ENCODE results near the gene MAP1LC3B. TPM values are rescaled to one million over a fixed set of nuclear protein-coding genes. Genes with fewer than 3 reads are reported as not detected.

The MAP1LC3B gene
- total RNA-seq, 1 donor from 2014 or later: 39.1 TPM

DNA sequence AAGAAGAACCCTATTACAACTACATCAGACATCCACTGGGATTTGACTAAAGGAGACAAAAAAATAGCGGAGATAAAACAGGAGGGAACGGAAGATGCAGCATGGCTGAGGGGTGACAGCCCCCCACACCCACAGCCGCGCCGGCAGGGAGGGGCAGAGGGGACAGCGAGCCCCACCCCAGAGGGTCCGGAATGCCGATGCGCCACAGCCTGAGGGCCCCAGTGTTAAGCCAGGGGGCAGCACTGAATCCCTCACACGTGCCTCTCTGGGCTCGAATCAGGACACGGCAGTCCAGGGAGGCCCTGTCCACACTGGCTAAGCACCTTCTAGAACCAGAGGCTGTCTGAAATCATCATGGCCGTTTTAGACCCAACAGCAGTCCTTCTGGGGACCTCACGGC, 18.8 kb downstream of the MAP1LC3B start:
- Histone ChIP-seq H3K9ac (no peak overlapping the region), H3K36me3 (no peaks in the 10 kb centered on the region), H2AFZ (replicated peaks) (no peak overlapping the region), H3K4me3 (no peak overlapping the region), H3K4me1 (no peaks in the 10 kb centered on the region), H3F3A (ENCODE audit: low read depth) (peaks cover 5% of the 10 kb centered on the region), H3K27ac (no peak overlapping the region), H4K20me1 (ENCODE audit: low read depth) (peaks cover 6% of the 10 kb centered on the region), H3K79me2 (ENCODE audit: low read depth) (no peaks in the 10 kb centered on the region), H3K9me3 (ENCODE audit: low read depth) (no peaks in the 10 kb centered on the region), H3K4me2 (no peak overlapping the region), H3K27me3 (no peaks in the 10 kb centered on the region)
- Mint-ChIP-seq H3K9me3 (no peaks in the 10 kb centered on the region), H3K27ac (no peak overlapping the region), H3K36me3 (peaks cover 22% of the 10 kb centered on the region), H3K27me3 (ENCODE audit: insufficient read depth, low read depth) (peaks cover 3% of the 10 kb centered on the region), H3K4me3 (no peak overlapping the region), H3K4me1 (no peaks in the 10 kb centered on the region)
- DNase-seq (ENCODE audit: low spot score): peak; percentile 17
- TF ChIP-seq EZH2 (IDR thresholded peaks at IDR 0.05): no peak
- TF ChIP-seq CTCF (IDR thresholded peaks at IDR 0.05): peak; percentile 19

DNA sequence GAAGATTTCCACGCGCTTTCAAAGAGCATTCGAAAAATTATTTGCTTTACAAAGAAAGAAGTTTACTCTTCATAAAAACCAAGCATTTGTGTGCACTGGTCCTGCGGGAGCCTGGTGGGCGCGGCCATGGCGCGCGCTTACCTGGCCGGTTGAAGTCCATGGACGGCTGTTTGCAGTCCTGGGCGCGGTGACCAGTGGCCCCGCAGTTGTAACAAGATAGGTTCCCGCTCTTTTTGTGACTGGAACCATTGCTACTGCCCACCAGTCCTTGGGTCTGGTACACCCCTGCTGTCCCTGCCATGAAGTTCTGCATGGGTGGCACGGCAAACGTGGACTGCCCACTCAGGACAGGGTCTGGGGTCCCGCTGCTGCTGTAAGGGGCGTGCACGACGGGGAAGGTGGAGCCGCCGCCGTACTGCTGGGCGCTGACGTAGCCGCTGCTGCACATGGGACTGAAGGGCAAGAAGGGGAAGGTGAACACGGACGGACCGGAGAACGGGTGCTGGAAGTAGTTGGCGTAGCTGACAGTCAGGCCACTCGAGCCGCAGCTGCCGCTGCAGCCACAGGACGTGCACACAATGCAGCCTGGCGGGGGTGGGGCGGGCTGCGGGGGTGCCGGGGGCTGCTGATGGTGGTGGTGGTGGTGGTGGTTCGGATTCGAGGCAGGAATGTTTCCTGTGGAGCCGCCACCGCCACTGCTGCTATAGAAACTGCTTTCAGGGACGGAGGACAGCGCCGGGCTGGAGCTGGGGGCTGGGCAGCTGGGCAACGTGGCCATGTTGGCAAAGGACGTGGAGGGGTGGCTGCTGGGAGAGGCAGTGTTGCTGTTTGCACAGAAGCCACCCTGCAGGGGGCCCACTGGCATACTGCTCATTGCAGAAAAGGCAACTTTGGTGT, 19.5 kb downstream of the MAP1LC3B start:
- H3K36me3 ChIP-seq: no peaks in the 10 kb centered on the region

GRCh38 chr16:87412371-87412995, 20.3 kb downstream of the MAP1LC3B start:
- TF ChIP-seq CTCF (IDR thresholded peaks at IDR 0.05): no peak
- no peak for TF ChIP-seq EZH2phosphoT487 (IDR thresholded peaks at IDR 0.05)
- no peak for TF ChIP-seq EZH2 (IDR thresholded peaks at IDR 0.05)

More for the DNA sequence above, 19.5 kb downstream of the MAP1LC3B start:
- TF ChIP-seq EZH2 (IDR thresholded peaks at IDR 0.05): no peak
- no peak for TF ChIP-seq CTCF (IDR thresholded peaks at IDR 0.05)
- TF ChIP-seq EZH2phosphoT487 (IDR thresholded peaks at IDR 0.05): no peak
- Histone ChIP-seq H3K4me2 (no peak overlapping the region), H3K9me3 (ENCODE audit: low read depth) (no peaks in the 10 kb centered on the region), H4K20me1 (ENCODE audit: low read depth) (peaks cover 6% of the 10 kb centered on the region), H3K27ac (no peak overlapping the region), H3K4me1 (no peaks in the 10 kb centered on the region), H3K9ac (no peak overlapping the region), H3K4me3 (no peak overlapping the region), H3K79me2 (ENCODE audit: low read depth) (no peaks in the 10 kb centered on the region), H3K27me3 (no peaks in the 10 kb centered on the region), H3F3A (ENCODE audit: low read depth) (peaks cover 5% of the 10 kb centered on the region), H2AFZ (replicated peaks) (no peak overlapping the region)
- H3K27me3 Mint-ChIP-seq (ENCODE audit: insufficient read depth, low read depth): peaks cover 3% of the 10 kb centered on the region
- H3K27ac Mint-ChIP-seq: peak overlapping the region; percentile 69
- no peak for DNase-seq (ENCODE audit: low spot score)
- peaks cover 21% of the 10 kb centered on the region for H3K36me3 Mint-ChIP-seq
- no peaks in the 10 kb centered on the region for H3K4me1 Mint-ChIP-seq
- no peak overlapping the region for H3K4me3 Mint-ChIP-seq
- H3K9me3 Mint-ChIP-seq: no peaks in the 10 kb centered on the region

More at GRCh38 chr16:87412371-87412995, 20.3 kb downstream of the MAP1LC3B start:
- Histone ChIP-seq H3K9ac (no peak overlapping the region), H3K27me3 (no peaks in the 10 kb centered on the region), H3K27ac (no peak overlapping the region), H3K9me3 (ENCODE audit: low read depth) (no peaks in the 10 kb centered on the region), H3K4me2 (no peak overlapping the region), H3K79me2 (ENCODE audit: low read depth) (no peaks in the 10 kb centered on the region), H3F3A (ENCODE audit: low read depth) (peaks cover 5% of the 10 kb centered on the region), H3K4me3 (no peak overlapping the region), H4K20me1 (ENCODE audit: low read depth) (peaks cover 5% of the 10 kb centered on the region), H2AFZ (replicated peaks) (no peak overlapping the region), H3K36me3 (no peaks in the 10 kb centered on the region), H3K4me1 (no peaks in the 10 kb centered on the region)
- no peak overlapping the region for H3K27ac Mint-ChIP-seq
- H3K4me3 Mint-ChIP-seq: no peak overlapping the region
- DNase-seq (ENCODE audit: low spot score): no peak
- H3K9me3 Mint-ChIP-seq: no peaks in the 10 kb centered on the region
- no peaks in the 10 kb centered on the region for H3K4me1 Mint-ChIP-seq
- peaks cover 19% of the 10 kb centered on the region for H3K36me3 Mint-ChIP-seq
- peaks cover 3% of the 10 kb centered on the region for H3K27me3 Mint-ChIP-seq (ENCODE audit: insufficient read depth, low read depth)
